GM12873 (cell line): ENCODE results near the gene ACSL5.

Experiments used
- CTCF ChIP-seq: IDR thresholded peaks from 2 replicates; pipeline ENCODE4 v1.5.1; 2012; ENCODE audit warnings: low read depth, mild to moderate bottlenecking, moderate library complexity, low read length, control low read depth; ENCODE audit not compliant: insufficient read depth; ENCODE audit errors: missing control alignments

ACSL5 gene

DNA sequence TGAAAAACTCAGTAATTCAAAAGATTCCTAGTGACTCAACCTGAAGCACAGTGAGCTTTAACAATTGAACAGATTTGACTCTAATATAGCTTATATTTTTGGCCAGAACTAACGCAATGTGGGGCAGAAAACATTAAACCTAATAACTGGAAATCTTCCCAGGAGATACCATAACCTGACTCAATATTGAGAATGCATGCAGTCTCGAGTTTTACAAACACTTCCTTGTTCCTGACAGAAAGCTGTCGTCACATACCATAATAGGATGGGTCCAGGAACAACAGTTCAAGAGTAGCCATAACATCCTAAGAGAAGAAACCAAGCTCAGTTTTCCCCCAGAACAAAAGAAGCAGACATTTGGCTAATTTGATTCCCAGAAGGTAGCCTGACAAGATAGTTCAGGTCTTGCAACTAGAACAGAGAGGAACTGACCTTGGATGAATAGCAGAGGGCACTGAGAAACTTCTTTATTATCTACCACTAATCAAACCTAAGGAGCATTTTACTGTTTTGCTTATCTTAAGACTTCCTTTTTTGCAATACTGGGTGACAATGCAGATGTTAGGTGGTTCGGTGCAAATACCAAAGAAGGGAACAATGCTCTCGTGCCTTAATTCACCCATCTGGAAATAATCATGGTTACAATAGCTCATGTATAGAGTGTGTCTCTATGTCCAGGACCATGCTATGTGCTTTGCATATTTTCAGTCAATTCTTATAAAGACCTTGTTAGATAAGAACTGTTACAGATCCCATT lies 38.6 kb upstream of the ACSL5 start:
- no peak for TF ChIP-seq CTCF

GRCh38 chr10:112335868-112336265 lies 38.0 kb upstream of the ACSL5 start:
- TF ChIP-seq CTCF, result no peak

GRCh38 chr10:112336556-112337201 lies 37.2 kb upstream of the ACSL5 start:
- no peak for TF ChIP-seq CTCF

DNA sequence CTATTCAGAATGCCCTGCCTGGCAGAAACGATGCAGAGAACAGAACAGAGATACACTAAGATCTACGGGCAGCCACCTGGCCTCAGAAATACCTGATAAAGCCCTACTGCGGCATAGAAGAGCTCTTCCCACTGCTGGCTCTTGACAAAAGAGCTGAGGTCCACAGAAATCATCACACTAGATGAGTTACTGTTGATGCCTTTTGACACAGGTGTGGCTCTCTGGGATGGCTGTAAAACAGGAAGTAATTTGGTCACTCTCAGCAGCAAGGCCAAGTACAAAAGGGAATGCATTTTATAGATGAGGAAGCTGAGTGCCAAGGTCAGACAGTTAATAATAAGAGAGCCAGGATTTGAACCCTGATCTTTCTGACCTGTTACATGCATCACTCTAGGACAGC lies 35.0 kb upstream of the ACSL5 start:
- TF ChIP-seq CTCF, result no peak

DNA sequence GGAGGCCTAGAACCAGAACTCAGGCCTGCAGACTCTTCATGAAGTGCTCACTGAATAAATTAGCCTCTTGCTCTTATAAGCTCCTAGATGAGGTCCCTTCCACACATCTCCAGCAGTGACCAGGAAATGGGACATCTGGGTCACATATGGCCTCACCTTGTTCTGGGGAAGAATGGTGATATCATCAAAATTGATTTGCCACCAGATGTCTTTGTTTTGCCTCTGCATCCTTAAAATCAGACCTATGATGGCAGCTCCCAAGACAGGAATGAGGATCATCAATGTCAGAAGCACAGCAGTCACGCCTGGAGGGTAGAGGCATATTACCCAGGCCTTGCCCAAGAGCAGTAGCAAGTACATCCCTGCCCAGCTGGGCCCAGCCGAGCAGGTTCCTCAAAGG lies 33.3 kb upstream of the ACSL5 start:
- TF ChIP-seq CTCF, result no peak

- no peak for TF ChIP-seq CTCF
Measured at GRCh38 chr10:112343056-112343806, 30.7 kb upstream of the ACSL5 start.

DNA sequence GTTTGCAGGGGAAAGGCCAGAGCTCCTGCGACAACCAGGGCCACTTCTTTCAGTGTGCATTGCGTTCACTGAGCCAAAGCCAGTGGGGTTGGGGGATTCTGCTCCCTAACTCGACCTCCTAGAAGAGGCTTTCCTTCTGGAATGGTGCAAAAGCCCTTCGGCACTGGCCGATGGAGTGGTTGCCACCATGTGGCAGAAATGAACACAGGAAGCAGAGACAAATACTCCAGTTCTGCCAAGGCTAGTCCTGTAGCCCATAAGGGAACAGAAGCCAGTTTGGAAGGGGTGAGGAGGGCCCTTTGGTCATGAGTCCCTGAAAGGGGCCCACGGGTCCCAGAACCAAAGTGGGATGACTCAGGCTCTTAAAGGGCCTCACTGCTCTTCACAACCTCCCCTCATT lies 29.7 kb upstream of the ACSL5 start:
- TF ChIP-seq CTCF, result no peak
